ENCODE results near the gene CRYL1.
A peak's percentile ranks its signal among the peaks of the same experiment; 100 is the strongest.

CRYL1 gene

GRCh38 chr13:20494656-20495055 lies 31.0 kb downstream of the CRYL1 start:
- DNase-seq (ENCODE audit: low read depth, low spot score), result no peak

GRCh38 chr13:20492641-20493040 lies 33.0 kb downstream of the CRYL1 start:
- DNase-seq (ENCODE audit: low read depth, low spot score), result no peak

GRCh38 chr13:20491926-20492435 lies 33.7 kb downstream of the CRYL1 start:
- no peak for DNase-seq (ENCODE audit: low read depth, low spot score)

- DNase-seq (ENCODE audit: low read depth, low spot score), result no peak
These were observed 36.4 kb downstream of the CRYL1 start for GRCh38 chr13:20489185-20489820.

- DNase-seq (ENCODE audit: low read depth, low spot score), result no peak
These were observed 37.7 kb downstream of the CRYL1 start for GRCh38 chr13:20487927-20488326.

- DNase-seq (ENCODE audit: low read depth, low spot score), result no peak
These were observed 42.9 kb downstream of the CRYL1 start for GRCh38 chr13:20482787-20483186.

- DNase-seq (ENCODE audit: low read depth, low spot score), result no peak
These were observed 43.3 kb downstream of the CRYL1 start for GRCh38 chr13:20482275-20482761.

GRCh38 chr13:20477394-20477793 lies 48.3 kb downstream of the CRYL1 start:
- no peak for DNase-seq (ENCODE audit: low read depth, low spot score)

GRCh38 chr13:20475927-20476691 lies 49.5 kb downstream of the CRYL1 start:
- DNase-seq (ENCODE audit: low read depth, low spot score), result peak; percentile 6

GRCh38 chr13:20474515-20474914 lies 51.1 kb downstream of the CRYL1 start:
- DNase-seq (ENCODE audit: low read depth, low spot score), result no peak

- no peak for DNase-seq (ENCODE audit: low read depth, low spot score)
These were observed 51.8 kb downstream of the CRYL1 start for GRCh38 chr13:20473888-20474287.

GRCh38 chr13:20473139-20473538 lies 52.5 kb downstream of the CRYL1 start:
- DNase-seq (ENCODE audit: low read depth, low spot score), result no peak

- no peak for DNase-seq (ENCODE audit: low read depth, low spot score)
These were observed 53.1 kb downstream of the CRYL1 start for GRCh38 chr13:20472531-20472930.

GRCh38 chr13:20470136-20470535 lies 55.5 kb downstream of the CRYL1 start:
- no peak for DNase-seq (ENCODE audit: low read depth, low spot score)

- no peak for DNase-seq (ENCODE audit: low read depth, low spot score)
These were observed 59.3 kb downstream of the CRYL1 start for GRCh38 chr13:20466371-20466770.

GRCh38 chr13:20465218-20465879 lies 60.3 kb downstream of the CRYL1 start:
- DNase-seq (ENCODE audit: low read depth, low spot score), result no peak

- no peak for DNase-seq (ENCODE audit: low read depth, low spot score)
These were observed 62.7 kb downstream of the CRYL1 start for GRCh38 chr13:20462921-20463320.

- no peak for DNase-seq (ENCODE audit: low read depth, low spot score)
These were observed 63.1 kb downstream of the CRYL1 start for GRCh38 chr13:20462533-20462915.

- no peak for DNase-seq (ENCODE audit: low read depth, low spot score)
These were observed 63.7 kb downstream of the CRYL1 start for GRCh38 chr13:20461860-20462532.

GRCh38 chr13:20461481-20461859 lies 64.2 kb downstream of the CRYL1 start:
- DNase-seq (ENCODE audit: low read depth, low spot score), result no peak

- DNase-seq (ENCODE audit: low read depth, low spot score), result no peak
These were observed 64.9 kb downstream of the CRYL1 start for GRCh38 chr13:20460761-20461160.

GRCh38 chr13:20457670-20458069 lies 68.0 kb downstream of the CRYL1 start:
- DNase-seq (ENCODE audit: low read depth, low spot score), result no peak

Measured in activated naive CD8-positive, alpha-beta T cell treated with anti-CD3 and anti-CD28 coated beads, Interleukin-2, amount 50 U/mL, for 16 hours (primary cell).